Endothelial cell of umbilical vein (primary cell): ENCODE results near the gene CELF1. TPM values are rescaled to one million over a fixed set of nuclear protein-coding genes. Genes with fewer than 3 reads are reported as not detected.

Experiments used
- BruUV-seq: library from RNA; stranded (reverse); fragments of 400-500 nt; replicated peaks from 2 replicates; lab custom pipeline; 2021; lab: Mats Ljungman, UMichigan
- CTCF ChIA-PET: fragments of 300-600, 350-600 bp; sonication (Branson Sonifier 250); formaldehyde crosslinking; loops from one replicate; lab custom pipeline; 2021; ENCODE audit warnings: antibody characterized with exemption, inconsistent platforms; lab: Charles Lee
- POLR2A ChIA-PET: fragments of 300-600, 350-600 bp; sonication (Branson Sonifier 250); formaldehyde crosslinking; loops from one replicate; lab custom pipeline; 2021; ENCODE audit warnings: antibody characterized with exemption, inconsistent platforms; lab: Charles Lee
- DNase-seq: peaks from one replicate; pipeline ENCODE4 v3.0.0-alpha.2; 2011; ENCODE audit warnings: low read depth, low spot score
- FAIRE-seq: peaks from 2 replicates; lab custom pipeline; 2011; peaks lifted over from hg19 to GRCh38; lab: Jason Lieb, UNC
- H2AFZ ChIP-seq: 2 replicates; pipeline ENCODE4 v1.6.0; 2012; ENCODE audit warnings: low read depth, low read length, control low read depth, inconsistent platforms
- H3K27ac ChIP-seq: 2 replicates; pipeline ENCODE4 v1.5.1; 2011; ENCODE audit warnings: low read depth, mild to moderate bottlenecking, control low read depth, low read length, moderate library complexity; ENCODE audit not compliant: insufficient read depth
- H3K27me3 ChIP-seq, 2 experiments: 2 replicates each; pipeline versions ENCODE4 v1.6.0 to v1.6.1; 2011; ENCODE audit warnings: low read length in 2 of 2, mixed read lengths in 1 of 2; ENCODE audit not compliant: control insufficient read depth in 2 of 2, insufficient read depth in 2 of 2
- H3K36me3 ChIP-seq, 2 experiments: 2 replicates in 1 of 2; 3 replicates in 1 of 2; pipeline ENCODE4 v1.5.1; 2011; ENCODE audit warnings: low read length in 2 of 2, mild to moderate bottlenecking in 1 of 2, moderate library complexity in 1 of 2; ENCODE audit not compliant: control insufficient read depth in 2 of 2, insufficient read depth in 2 of 2; ENCODE audit errors: extremely low read depth in 1 of 2
- H3K4me1 ChIP-seq: 3 replicates; pipeline ENCODE4 v1.5.1; 2011; ENCODE audit warnings: mild to moderate bottlenecking, low read length; ENCODE audit not compliant: control insufficient read depth, insufficient read depth; ENCODE audit errors: extremely low read depth
- H3K4me2 ChIP-seq: 2 replicates; pipeline ENCODE4 v1.6.1; 2011; ENCODE audit warnings: low read length, control low read depth, mixed read lengths; ENCODE audit not compliant: insufficient read depth
- H3K4me3 ChIP-seq, 3 experiments: fragments of 200-600 bp in 1 of 3; sonication (generic), shearing (Covaris generic) in 1 of 3; replicated peaks in 1 of 3; 2 replicates each; pipeline ENCODE4 v1.5.1; 2011 to 2016; ENCODE audit warnings: control low read depth in 3 of 3, low read length in 3 of 3, mild to moderate bottlenecking in 2 of 3, inconsistent platforms in 1 of 3, low read depth in 1 of 3, moderate library complexity in 1 of 3; ENCODE audit not compliant: insufficient read depth in 1 of 3
- H3K79me2 ChIP-seq: 2 replicates; pipeline ENCODE4 v1.6.0; 2012; ENCODE audit warnings: low read length, inconsistent platforms; ENCODE audit not compliant: control insufficient read depth, insufficient read depth
- H3K9ac ChIP-seq: replicated peaks from 2 replicates; pipeline ENCODE3; 2011; ENCODE audit warnings: low read length, control low read depth; ENCODE audit not compliant: insufficient read depth; ENCODE audit errors: extremely low read depth
- H3K9me1 ChIP-seq: replicated peaks from 3 replicates; pipeline ENCODE4 v1.6.0; 2011; ENCODE audit warnings: mild to moderate bottlenecking, low read length; ENCODE audit not compliant: control insufficient read depth, insufficient read depth; ENCODE audit errors: extremely low read depth
- H3K9me3 ChIP-seq: replicated peaks from 2 replicates; pipeline ENCODE4 v1.5.1; 2012; ENCODE audit warnings: low read length, inconsistent platforms; ENCODE audit not compliant: control insufficient read depth, insufficient read depth
- H4K20me1 ChIP-seq: replicated peaks from 2 replicates; pipeline ENCODE3; 2011; ENCODE audit warnings: mild to moderate bottlenecking, low read length; ENCODE audit not compliant: control insufficient read depth, insufficient read depth; ENCODE audit errors: extremely low read depth
- CTCF ChIP-seq, 2 donors: IDR thresholded peaks; 1 replicate in 1 of 2; 2 replicates in 1 of 2; pipeline ENCODE4 v1.5.1; 2011; ENCODE audit warnings: low read length in 2 of 2, mild to moderate bottlenecking in 2 of 2, moderate library complexity in 2 of 2, control low read depth in 1 of 2, inconsistent platforms in 1 of 2, low read depth in 1 of 2; ENCODE audit not compliant: insufficient read depth in 1 of 2; ENCODE audit errors: extremely low read depth in 1 of 2
- EZH2 ChIP-seq: IDR thresholded peaks from 2 replicates; pipeline ENCODE4 v1.6.1; 2012; ENCODE audit warnings: borderline replicate concordance, low read depth, mild to moderate bottlenecking, moderate library complexity, low read length, inconsistent platforms; ENCODE audit not compliant: severe bottlenecking
- FOS ChIP-seq: IDR thresholded peaks from 2 replicates; pipeline ENCODE4 v1.6.1; 2011; ENCODE audit warnings: mild to moderate bottlenecking, low read length, moderate library complexity, borderline replicate concordance; ENCODE audit not compliant: insufficient read depth
- GATA2 ChIP-seq: IDR thresholded peaks from 2 replicates; pipeline ENCODE4 v1.7.0; 2011; ENCODE audit warnings: low read depth, mild to moderate bottlenecking, moderate library complexity, mixed read lengths, low read length; ENCODE audit not compliant: insufficient read length, insufficient read depth
- JUN ChIP-seq: IDR thresholded peaks from 2 replicates; pipeline ENCODE4 v1.6.1; 2011; ENCODE audit warnings: borderline replicate concordance, low read depth; ENCODE audit not compliant: insufficient read length, insufficient read depth
- MAX ChIP-seq: IDR thresholded peaks from 2 replicates; pipeline ENCODE4 v1.6.1; 2011; ENCODE audit not compliant: insufficient read depth, insufficient read length
- MYC ChIP-seq: IDR thresholded peaks from one replicate; pipeline ENCODE4 v1.6.1; 2011; ENCODE audit warnings: mild to moderate bottlenecking, low read depth, low read length
- POLR2A ChIP-seq: IDR thresholded peaks from 2 replicates; pipeline ENCODE4 v1.6.1; 2012; ENCODE audit warnings: low read depth, mild to moderate bottlenecking, control low read depth, low read length
- POLR2AphosphoS5 ChIP-seq: IDR thresholded peaks from 2 replicates; pipeline ENCODE4 v1.6.1; 2012; ENCODE audit warnings: low read depth, mild to moderate bottlenecking, control low read depth, low read length, moderate library complexity; ENCODE audit not compliant: insufficient read depth
- dilution Hi-C: fragments of 300-500 bp; cut with MboI; formaldehyde crosslinking; loops from one replicate; pipeline ENCODE4 v1.15.0; 2019; ENCODE audit warnings: low sequenced_read_pairs; ENCODE audit not compliant: extremely low pct_ligation_motif_present
- intact Hi-C: fragments of 100-400 bp; cut with micrococcal nuclease; formaldehyde crosslinking; loops from one replicate; pipeline ENCODE4 v1.10.0; 2022
- polyA plus RNA-seq, 4 experiments: library from polyadenylated mRNA; depleted of rRNA in 3 of 4; stranded (reverse) in 3 of 4; unstranded in 1 of 4; fragments of >200 nt; gene quantifications; 2 replicates each; pipeline versions ENCODE4 v1.2.1 to v1.2.3, GENCODE V29; 2011 to 2012; ENCODE audit warnings: missing spikeins in 1 of 4
- total RNA-seq: library from RNA; stranded (reverse); gene quantifications from 2 replicates; pipeline ENCODE4 v1.2.3, GENCODE V29; 2021

The CELF1 gene
- total and polyA plus RNA-seq, 2 donors (not counting 3 experiments of a cell fraction or from before 2014, with no cell fraction given), result 66.3 to 120 TPM

GRCh38 chr11:47468598-47469214, 84.2 kb downstream of the CELF1 start:
- no peaks in the 10 kb centered on the region for H4K20me1 ChIP-seq
- H3K79me2 ChIP-seq, result peaks cover 26% of the 10 kb centered on the region
- CTCF ChIA-PET, result interaction anchor here (1.5 kb wide), 1 partner anchor 10 kb away, joined by 8 read pairs; no protein-coding TSS in a partner anchor
- intact Hi-C loops, result no loop called here
- no TSS peak for BruUV-seq
- H3K9me3 ChIP-seq, result no peaks in the 10 kb centered on the region
- no peak overlapping the region for H3K9ac ChIP-seq
- no peak overlapping the region for H3K4me2 ChIP-seq
- POLR2A ChIA-PET, result no interaction called here
- FAIRE-seq (peak; percentile 38), DNase-seq (no peak)
- H3K9me1 ChIP-seq, result no peaks in the 10 kb centered on the region
- H2AFZ ChIP-seq, result no peak overlapping the region
- dilution Hi-C loops, result no loop called here
- TF ChIP-seq JUN (no peak), MYC (no peak), FOS (no peak), GATA2 (no peak), MAX (no peak), POLR2AphosphoS5 (no peak), EZH2 (no peak), POLR2A (no peak), CTCF (IDR thresholded peaks at IDR 0.05; ENCODE audit: extremely low read depth in 1 of 2, insufficient read depth in 1 of 2, low read depth in 1 of 2, low read length in 2 of 2) (no peak)
- peaks cover 37% of the 10 kb centered on the region for H3K4me1 ChIP-seq
- no peaks in the 10 kb centered on the region for H3K27me3 ChIP-seq
- no peak overlapping the region for H3K4me3 ChIP-seq
- peaks cover 27 to 28% of the 10 kb centered on the region in 2 experiments for H3K36me3 ChIP-seq
- no peak overlapping the region for H3K27ac ChIP-seq
